A549 (cell line): Measurements from ENCODE around the gene BTN2A1.

Experiments
- CEBPB ChIP-seq, 2 experiments: fragments of >200 bp in 1 of 2; sonication (Bioruptor Twin) in 1 of 2; formaldehyde crosslinking in 1 of 2; IDR thresholded peaks; 2 replicates each; pipeline ENCODE4 v1.6.1; 2012 to 2016
- ELK1 ChIP-seq: fragments of 150-350 bp; IDR thresholded peaks from 2 replicates; pipeline ENCODE4 v1.6.1; 2014; ENCODE audit warnings: low read depth, mild to moderate bottlenecking, low read length
- FOSL2 ChIP-seq, 2 experiments: fragments of 450-650 bp in 1 of 2; fragments of >200 bp in 1 of 2; sonication (Bioruptor Twin) in 1 of 2; formaldehyde crosslinking; IDR thresholded peaks; 2 replicates each; pipeline versions ENCODE4 v1.5.0 to v1.6.1; 2016 to 2020; ENCODE audit warnings: mild to moderate bottlenecking in 1 of 2, moderate library complexity in 1 of 2
- JUN ChIP-seq, 2 experiments: fragments of >200 bp; sonication (Bioruptor Twin); formaldehyde crosslinking; IDR thresholded peaks; 2 replicates in 1 of 2; 3 replicates in 1 of 2; pipeline ENCODE4 v1.6.1; 2016 to 2017
- MAFK ChIP-seq: fragments of 450-650 bp; IDR thresholded peaks from 2 replicates; pipeline ENCODE4 v1.6.1; 2014; ENCODE audit not compliant: partially characterized antibody
- POLR2A ChIP-seq: IDR thresholded peaks from 2 replicates; pipeline ENCODE4 v1.6.1; 2012; ENCODE audit warnings: mild to moderate bottlenecking, low read length
- POLR2AphosphoS2 ChIP-seq: conservative IDR thresholded peaks from 2 replicates; pipeline ENCODE4 v1.6.1; 2012; ENCODE audit warnings: low read length, improper control_type of control experiment, inconsistent platforms
- RCOR1 ChIP-seq: fragments of 150-350 bp; IDR thresholded peaks from 2 replicates; pipeline ENCODE4 v1.6.1; 2014; ENCODE audit warnings: antibody characterized with exemption, low read length, low read depth
- TF ChIP-seq, protein P1 (sequence below): fragments of >200 bp; sonication (Bioruptor Twin); formaldehyde crosslinking; IDR thresholded peaks from 3 replicates; pipeline ENCODE4 v1.5.1; 2016
- TF ChIP-seq, protein P2 (sequence below): IDR thresholded peaks from 2 replicates; pipeline ENCODE4 v1.6.1; 2012
- TF ChIP-seq, protein P3 (sequence below): fragments of 200-600 bp; sonication (generic); IDR thresholded peaks from 2 replicates; pipeline ENCODE4 v1.6.1; 2016; ENCODE audit warnings: antibody characterized with exemption, mild to moderate bottlenecking, moderate library complexity

GRCh38 chr6:26484161-26484560, 26.4 kb downstream of the BTN2A1 start:
- no peak for TF ChIP-seq POLR2A
- TF ChIP-seq, protein P1, sequence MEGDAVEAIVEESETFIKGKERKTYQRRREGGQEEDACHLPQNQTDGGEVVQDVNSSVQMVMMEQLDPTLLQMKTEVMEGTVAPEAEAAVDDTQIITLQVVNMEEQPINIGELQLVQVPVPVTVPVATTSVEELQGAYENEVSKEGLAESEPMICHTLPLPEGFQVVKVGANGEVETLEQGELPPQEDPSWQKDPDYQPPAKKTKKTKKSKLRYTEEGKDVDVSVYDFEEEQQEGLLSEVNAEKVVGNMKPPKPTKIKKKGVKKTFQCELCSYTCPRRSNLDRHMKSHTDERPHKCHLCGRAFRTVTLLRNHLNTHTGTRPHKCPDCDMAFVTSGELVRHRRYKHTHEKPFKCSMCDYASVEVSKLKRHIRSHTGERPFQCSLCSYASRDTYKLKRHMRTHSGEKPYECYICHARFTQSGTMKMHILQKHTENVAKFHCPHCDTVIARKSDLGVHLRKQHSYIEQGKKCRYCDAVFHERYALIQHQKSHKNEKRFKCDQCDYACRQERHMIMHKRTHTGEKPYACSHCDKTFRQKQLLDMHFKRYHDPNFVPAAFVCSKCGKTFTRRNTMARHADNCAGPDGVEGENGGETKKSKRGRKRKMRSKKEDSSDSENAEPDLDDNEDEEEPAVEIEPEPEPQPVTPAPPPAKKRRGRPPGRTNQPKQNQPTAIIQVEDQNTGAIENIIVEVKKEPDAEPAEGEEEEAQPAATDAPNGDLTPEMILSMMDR: no peak
- TF ChIP-seq, protein P2, sequence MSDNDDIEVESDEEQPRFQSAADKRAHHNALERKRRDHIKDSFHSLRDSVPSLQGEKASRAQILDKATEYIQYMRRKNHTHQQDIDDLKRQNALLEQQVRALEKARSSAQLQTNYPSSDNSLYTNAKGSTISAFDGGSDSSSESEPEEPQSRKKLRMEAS: no peak
- TF ChIP-seq POLR2AphosphoS2: no peak
- TF ChIP-seq RCOR1: no peak
- TF ChIP-seq ELK1: no peak
- TF ChIP-seq MAFK: no peak
- no peak for TF ChIP-seq FOSL2 (IDR thresholded peaks at IDR 0.05)
- TF ChIP-seq FOSL2 (CRISPR knock-in tag; IDR thresholded peaks at IDR 0.05): no peak
- no peak for TF ChIP-seq CEBPB (IDR thresholded peaks at IDR 0.05)
- TF ChIP-seq, protein P3, sequence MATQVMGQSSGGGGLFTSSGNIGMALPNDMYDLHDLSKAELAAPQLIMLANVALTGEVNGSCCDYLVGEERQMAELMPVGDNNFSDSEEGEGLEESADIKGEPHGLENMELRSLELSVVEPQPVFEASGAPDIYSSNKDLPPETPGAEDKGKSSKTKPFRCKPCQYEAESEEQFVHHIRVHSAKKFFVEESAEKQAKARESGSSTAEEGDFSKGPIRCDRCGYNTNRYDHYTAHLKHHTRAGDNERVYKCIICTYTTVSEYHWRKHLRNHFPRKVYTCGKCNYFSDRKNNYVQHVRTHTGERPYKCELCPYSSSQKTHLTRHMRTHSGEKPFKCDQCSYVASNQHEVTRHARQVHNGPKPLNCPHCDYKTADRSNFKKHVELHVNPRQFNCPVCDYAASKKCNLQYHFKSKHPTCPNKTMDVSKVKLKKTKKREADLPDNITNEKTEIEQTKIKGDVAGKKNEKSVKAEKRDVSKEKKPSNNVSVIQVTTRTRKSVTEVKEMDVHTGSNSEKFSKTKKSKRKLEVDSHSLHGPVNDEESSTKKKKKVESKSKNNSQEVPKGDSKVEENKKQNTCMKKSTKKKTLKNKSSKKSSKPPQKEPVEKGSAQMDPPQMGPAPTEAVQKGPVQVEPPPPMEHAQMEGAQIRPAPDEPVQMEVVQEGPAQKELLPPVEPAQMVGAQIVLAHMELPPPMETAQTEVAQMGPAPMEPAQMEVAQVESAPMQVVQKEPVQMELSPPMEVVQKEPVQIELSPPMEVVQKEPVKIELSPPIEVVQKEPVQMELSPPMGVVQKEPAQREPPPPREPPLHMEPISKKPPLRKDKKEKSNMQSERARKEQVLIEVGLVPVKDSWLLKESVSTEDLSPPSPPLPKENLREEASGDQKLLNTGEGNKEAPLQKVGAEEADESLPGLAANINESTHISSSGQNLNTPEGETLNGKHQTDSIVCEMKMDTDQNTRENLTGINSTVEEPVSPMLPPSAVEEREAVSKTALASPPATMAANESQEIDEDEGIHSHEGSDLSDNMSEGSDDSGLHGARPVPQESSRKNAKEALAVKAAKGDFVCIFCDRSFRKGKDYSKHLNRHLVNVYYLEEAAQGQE: no peak
- TF ChIP-seq JUN (IDR thresholded peaks at IDR 0.05): no peak
